ENCODE data around the gene PRKAB1. TPM values are rescaled to one million over a fixed set of nuclear protein-coding genes. Genes with fewer than 3 reads are reported as not detected.

PRKAB1 gene
- total RNA-seq, 1 experiment from 2014 or later, result 36.3 TPM

GRCh38 chr12:119686776-119687175 lies 18.8 kb downstream of the PRKAB1 start:
- H3K4me1 ChIP-seq (ENCODE audit: control insufficient read depth, insufficient read depth, low read length), result peaks cover 1% of the 10 kb centered on the region; the same call in 1 of the 2 replicates
- TF ChIP-seq REST (IDR thresholded peaks at IDR 0.05; ENCODE audit: insufficient read depth in 1 of 2, low read depth in 2 of 2, low read length in 1 of 2) (no peak), SIN3A (IDR thresholded peaks at IDR 0.05; ENCODE audit: borderline replicate concordance, insufficient read depth, low read depth, low read length) (no peak), TCF7L2 (IDR thresholded peaks at IDR 0.05; ENCODE audit: low read depth, low read length) (no peak), POLR2AphosphoS5 (IDR thresholded peaks at IDR 0.05; ENCODE audit: low read depth, low read length) (no peak), CTCF (IDR thresholded peaks at IDR 0.05) (no peak)
- H3K36me3 ChIP-seq (ENCODE audit: control insufficient read depth, insufficient read depth, low read length), result 0 out of 2 replicates have a peak, but pooled peaks cover 2% of the 10 kb centered on the region
- no TSS peak for BruUV-seq (replicated peaks)
- intact Hi-C loops (cut with micrococcal nuclease; ENCODE audit: unreplicated experiment), result no loop called here
- no peak overlapping the region for H3K27ac ChIP-seq (ENCODE audit: low read length)
- ATAC-seq (no peak), DNase-seq (ENCODE audit: low read depth, low spot score) (no peak)
- in situ Hi-C loops (cut with HindIII; ENCODE audit: low pct_unique_long_range_greater_than_20kb, low sequenced_read_pairs), result no loop called here
- no peaks in the 10 kb centered on the region for H3K27me3 ChIP-seq (ENCODE audit: control insufficient read depth, insufficient read depth, low read length)
- H3K4me3 ChIP-seq (ENCODE audit: low read depth in 2 of 2, low read length in 2 of 2), result no peak overlapping the region
- POLR2A ChIA-PET, result no interaction called here
- no peaks in the 10 kb centered on the region for H3K9me3 ChIP-seq (ENCODE audit: control insufficient read depth, insufficient read depth, low read depth, low read length)
- CTCF ChIA-PET, result no interaction called here

GRCh38 chr12:119687406-119687805 lies 19.5 kb downstream of the PRKAB1 start:
- ChIA-PET CTCF (no interaction called here), POLR2A (interaction anchor here (0.6 kb wide), 1 partner anchor 70 kb away, joined by 14 read pairs; no protein-coding TSS in a partner anchor)
- Histone ChIP-seq H3K27me3 (ENCODE audit: control insufficient read depth, insufficient read depth, low read length) (no peaks in the 10 kb centered on the region), H3K36me3 (ENCODE audit: control insufficient read depth, insufficient read depth, low read length) (0 out of 2 replicates have a peak, but pooled peaks cover 2% of the 10 kb centered on the region), H3K4me1 (ENCODE audit: control insufficient read depth, insufficient read depth, low read length) (no peaks in the 10 kb centered on the region), H3K9me3 (ENCODE audit: control insufficient read depth, insufficient read depth, low read depth, low read length) (no peaks in the 10 kb centered on the region), H3K27ac (ENCODE audit: low read length) (no peak overlapping the region), H3K4me3 (ENCODE audit: low read depth in 2 of 2, low read length in 2 of 2) (no peak overlapping the region)
- no peak for DNase-seq (ENCODE audit: low read depth, low spot score)
- intact Hi-C loops (cut with micrococcal nuclease; ENCODE audit: unreplicated experiment) (no loop called here), in situ Hi-C loops (cut with HindIII; ENCODE audit: low pct_unique_long_range_greater_than_20kb, low sequenced_read_pairs) (no loop called here)
- TF ChIP-seq CTCF (IDR thresholded peaks at IDR 0.05), result no peak
- TF ChIP-seq POLR2AphosphoS5 (IDR thresholded peaks at IDR 0.05; ENCODE audit: low read depth, low read length), result no peak
- TF ChIP-seq TCF7L2 (IDR thresholded peaks at IDR 0.05; ENCODE audit: low read depth, low read length), result no peak
- TF ChIP-seq SIN3A (IDR thresholded peaks at IDR 0.05; ENCODE audit: borderline replicate concordance, insufficient read depth, low read depth, low read length), result no peak
- TF ChIP-seq REST (IDR thresholded peaks at IDR 0.05; ENCODE audit: insufficient read depth in 1 of 2, low read depth in 2 of 2, low read length in 1 of 2), result no peak
- no TSS peak for BruUV-seq (replicated peaks)
- no peak for ATAC-seq

Data from Panc1 (cell line).